ENCODE data around the gene C1QL4.
A peak's percentile ranks its signal among the peaks of the same experiment; 100 is the strongest.

The C1QL4 gene

GRCh38 chr12:49359671-49360070 is 22.7 kb upstream of the C1QL4 start:
- TF ChIP-seq CTCF (IDR thresholded peaks at IDR 0.05; ENCODE audit: borderline replicate concordance, control extremely low read depth, extremely low read depth, insufficient read depth, missing control alignments), result no peak
- in situ Hi-C loops (cut with MboI; ENCODE audit: low sequenced_read_pairs, unreplicated experiment), result loop anchor here (5.0 kb wide), 1 partner anchor 148 kb away; no protein-coding TSS in a partner anchor
- no peak for DNase-seq (ENCODE audit: low spot score)

GRCh38 chr12:49358483-49359141 is 21.6 kb upstream of the C1QL4 start:
- peak; percentile 76 for DNase-seq (ENCODE audit: low spot score)
- TF ChIP-seq CTCF (IDR thresholded peaks at IDR 0.05; ENCODE audit: borderline replicate concordance, control extremely low read depth, extremely low read depth, insufficient read depth, missing control alignments), result peak; percentile 73
- in situ Hi-C loops (cut with MboI; ENCODE audit: low sequenced_read_pairs, unreplicated experiment), result no loop called here

GRCh38 chr12:49357103-49357678 is 20.2 kb upstream of the C1QL4 start:
- in situ Hi-C loops (cut with MboI; ENCODE audit: low sequenced_read_pairs, unreplicated experiment), result no loop called here

DNA sequence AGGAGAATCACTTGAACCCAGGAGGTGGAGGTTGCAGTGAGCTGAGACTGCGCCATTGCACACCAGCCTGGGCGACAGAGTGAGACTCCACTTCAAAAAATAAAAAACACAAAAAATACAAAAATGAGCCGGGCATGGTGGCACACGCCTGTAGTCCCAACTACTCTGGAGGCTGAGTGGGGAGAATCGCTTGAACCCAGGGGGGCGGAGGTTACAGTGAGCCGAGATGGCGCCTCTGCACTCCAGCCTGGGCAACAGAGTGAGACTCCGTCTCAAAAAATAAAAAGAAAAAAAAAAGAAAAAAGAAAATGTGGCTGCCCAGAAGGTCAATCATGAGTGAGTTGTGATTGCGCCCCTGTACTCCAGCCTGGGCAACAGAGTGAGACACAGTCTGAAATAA is 18.9 kb upstream of the C1QL4 start:
- no peak for DNase-seq (ENCODE audit: low spot score)
- in situ Hi-C loops (cut with MboI; ENCODE audit: low sequenced_read_pairs, unreplicated experiment), result no loop called here
- TF ChIP-seq CTCF (IDR thresholded peaks at IDR 0.05; ENCODE audit: borderline replicate concordance, control extremely low read depth, extremely low read depth, insufficient read depth, missing control alignments), result no peak

More at GRCh38 chr12:49357103-49357678, 20.2 kb upstream of the C1QL4 start:
- peak; percentile 32 for DNase-seq (ENCODE audit: low spot score)
- TF ChIP-seq CTCF (IDR thresholded peaks at IDR 0.05; ENCODE audit: borderline replicate concordance, control extremely low read depth, extremely low read depth, insufficient read depth, missing control alignments), result peak; percentile 22

GRCh38 chr12:49352351-49352750 is 15.4 kb upstream of the C1QL4 start:
- no peak for DNase-seq (ENCODE audit: low spot score)
- no peak for TF ChIP-seq CTCF (IDR thresholded peaks at IDR 0.05; ENCODE audit: borderline replicate concordance, control extremely low read depth, extremely low read depth, insufficient read depth, missing control alignments)
- in situ Hi-C loops (cut with MboI; ENCODE audit: low sequenced_read_pairs, unreplicated experiment), result no loop called here

- TF ChIP-seq CTCF (IDR thresholded peaks at IDR 0.05; ENCODE audit: borderline replicate concordance, control extremely low read depth, extremely low read depth, insufficient read depth, missing control alignments), result no peak
These were observed 12.3 kb upstream of the C1QL4 start for GRCh38 chr12:49349266-49349665.

More at GRCh38 chr12:49349266-49349665, 12.3 kb upstream of the C1QL4 start:
- DNase-seq (ENCODE audit: low spot score), result no peak
- in situ Hi-C loops (cut with MboI; ENCODE audit: low sequenced_read_pairs, unreplicated experiment), result no loop called here

All from GM13976 (cell line).